ENCODE measurements around the gene GDNF.

Gene GDNF

DNA sequence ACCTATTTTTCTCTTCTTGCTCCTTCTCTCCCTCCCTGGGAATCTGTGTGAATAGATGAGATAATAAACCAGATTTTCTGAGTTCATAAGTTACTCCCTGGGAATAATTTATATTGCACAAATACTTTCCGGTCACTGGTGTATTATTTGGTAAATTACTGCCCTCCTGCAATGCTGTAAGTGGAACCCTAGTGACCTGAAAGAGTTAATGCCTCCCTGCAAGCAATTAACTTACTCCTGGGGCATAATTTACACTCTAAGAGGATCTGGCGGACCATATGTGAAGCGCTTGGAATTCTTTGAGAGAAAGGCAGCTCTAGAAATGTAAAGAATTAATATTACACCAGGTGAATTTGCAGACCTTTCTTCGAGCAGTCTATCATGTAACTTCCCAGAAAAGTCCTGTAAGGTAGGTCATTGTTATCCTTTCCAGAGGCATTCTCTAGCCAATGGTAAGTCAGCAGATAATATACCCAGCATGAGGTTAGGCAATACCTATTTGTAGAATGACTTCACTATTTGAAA lies 7.0 kb upstream of the GDNF start:
- DNase-seq, result no peak

- no peak for DNase-seq
Observed at GRCh38 chr5:37844009-37844408, 4.2 kb upstream of the GDNF start.

DNA sequence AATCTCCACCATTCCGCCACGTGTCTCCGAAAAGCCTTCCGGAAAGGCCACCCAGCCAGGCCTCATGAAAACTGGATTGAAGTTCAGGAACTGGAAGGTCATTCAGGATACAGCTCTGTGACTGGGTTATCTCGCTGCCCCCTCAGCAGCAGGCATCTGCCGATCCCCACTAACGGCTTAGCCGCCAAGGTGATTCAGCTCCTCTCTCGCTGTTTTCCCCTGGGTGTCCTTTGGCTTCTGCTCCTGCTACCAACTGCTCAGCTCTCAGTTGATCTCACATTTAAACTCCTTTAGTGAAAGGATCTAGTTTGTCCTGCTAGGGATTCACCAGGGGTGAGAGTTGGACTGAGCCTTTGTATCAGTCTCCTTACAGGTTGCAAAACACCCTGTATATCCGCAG lies 2.2 kb upstream of the GDNF start:
- no peak for DNase-seq

- no peak for DNase-seq
Observed at GRCh38 chr5:37841203-37841602, 1.4 kb upstream of the GDNF start.

GRCh38 chr5:37840053-37841034 lies 503 bp upstream of the GDNF start:
- DNase-seq, result no peak

- DNase-seq, result no peak
Observed at GRCh38 chr5:37838933-37839341, 904 bp downstream of the GDNF start.

DNA sequence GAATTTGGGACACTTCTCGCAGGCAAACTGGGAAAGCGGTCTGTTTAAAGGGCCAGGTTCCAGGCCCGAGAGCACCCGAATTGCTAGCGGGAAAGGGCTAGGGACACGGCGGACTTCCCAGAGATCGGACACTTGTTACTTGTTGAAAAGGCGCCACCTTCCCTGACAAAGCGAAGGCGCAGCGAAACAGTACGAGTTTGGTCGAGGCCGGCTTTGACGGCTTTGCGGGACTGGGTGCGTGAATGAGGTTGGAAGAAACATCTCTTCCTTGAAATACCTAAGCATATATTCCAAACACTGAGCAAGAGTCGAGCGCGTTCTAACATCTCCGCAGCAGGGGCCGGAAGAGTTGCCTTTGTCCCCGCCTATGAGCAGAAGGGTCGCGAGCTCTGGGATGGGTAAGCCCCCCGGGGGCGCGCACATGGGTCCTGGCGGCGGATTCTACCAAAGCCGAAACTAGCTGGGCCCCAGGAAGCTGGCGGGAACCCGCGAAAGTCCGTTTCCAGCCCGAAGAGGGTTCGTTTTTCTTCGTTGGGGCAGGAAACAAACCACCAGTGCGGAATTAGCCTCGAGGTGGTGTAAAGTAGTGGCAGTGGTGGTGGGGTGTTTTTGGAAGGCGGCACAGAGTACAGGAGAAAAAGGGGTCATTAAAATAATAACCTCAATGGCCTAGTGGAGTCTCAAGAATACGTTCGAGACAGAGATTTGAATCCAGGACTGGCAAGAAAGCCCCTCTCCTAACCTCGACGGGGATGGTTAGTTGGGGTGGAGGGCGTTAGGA lies 1.5 kb downstream of the GDNF start:
- DNase-seq, result no peak

GRCh38 chr5:37837414-37838032 lies 2.3 kb downstream of the GDNF start:
- no peak for DNase-seq

DNA sequence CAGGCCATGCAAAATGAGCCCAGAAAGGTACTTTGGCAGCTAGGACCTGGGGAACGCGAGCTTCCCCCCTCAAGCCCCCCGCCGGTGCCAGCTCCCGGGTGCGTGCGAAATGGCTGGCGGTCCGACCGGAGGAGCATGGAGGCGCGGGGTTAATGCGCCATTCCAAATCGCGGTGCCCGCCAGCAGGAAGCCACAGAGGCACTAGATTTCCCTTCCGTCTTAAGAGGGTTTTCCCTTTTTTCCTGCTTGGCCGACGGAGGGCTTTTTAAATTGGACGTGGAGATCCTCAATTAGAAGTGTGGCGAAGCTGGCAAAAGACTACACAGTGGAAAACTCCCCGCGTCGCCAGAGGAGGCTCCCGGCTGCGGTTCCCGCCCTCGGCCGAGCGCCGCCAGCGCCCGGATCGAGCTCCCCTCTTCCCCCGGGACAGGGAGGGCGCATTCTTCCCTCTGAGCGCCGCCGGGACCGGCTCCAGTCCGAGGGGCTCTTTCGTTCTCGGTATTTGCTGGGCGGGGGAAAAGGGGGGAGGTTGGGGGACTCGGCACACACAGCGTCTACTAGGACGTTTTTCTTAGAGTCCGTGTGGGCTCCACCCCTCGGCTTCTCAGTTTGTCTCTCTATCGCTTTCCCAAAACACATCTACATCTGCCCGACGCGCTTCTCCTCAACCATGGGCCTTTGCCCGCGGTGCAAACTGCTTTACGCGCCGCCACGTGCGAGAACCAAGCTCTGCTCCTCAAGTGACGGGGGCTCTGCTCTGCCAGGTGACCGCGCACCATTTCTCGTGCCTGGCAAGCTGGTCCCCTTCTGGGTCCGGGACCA lies 3.0 kb downstream of the GDNF start:
- DNase-seq, result no peak

- DNase-seq, result no peak
Observed at GRCh38 chr5:37836235-37836591, 3.6 kb downstream of the GDNF start.

DNA sequence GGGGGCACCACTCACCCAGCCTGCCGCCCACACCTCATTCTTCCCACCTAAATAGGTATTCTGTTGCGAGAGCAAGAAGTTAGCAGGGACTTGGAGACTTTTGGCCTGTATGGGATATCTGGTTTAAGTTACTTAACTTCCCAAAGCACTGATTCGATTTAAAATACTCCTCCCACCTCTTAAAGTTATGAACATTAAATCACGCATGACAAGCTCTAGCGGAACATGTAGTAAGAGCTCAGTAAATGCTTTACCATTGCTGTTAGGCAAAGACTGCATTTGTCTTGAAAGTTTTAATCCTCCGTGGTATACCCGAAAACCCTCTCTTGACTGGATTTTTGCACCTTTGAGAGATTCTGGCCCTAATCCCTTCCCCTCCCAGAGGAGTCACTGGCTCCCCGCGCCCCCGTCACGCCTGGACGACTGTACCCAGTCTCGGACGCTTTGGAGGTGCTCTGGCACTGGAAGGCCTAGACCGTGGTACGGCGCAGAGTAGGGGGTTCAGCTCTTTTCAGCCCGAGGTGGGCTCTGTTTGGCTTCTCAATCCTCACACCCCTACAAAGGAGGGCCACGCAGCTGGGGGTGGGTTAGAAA lies 4.4 kb downstream of the GDNF start:
- no peak for DNase-seq

DNA sequence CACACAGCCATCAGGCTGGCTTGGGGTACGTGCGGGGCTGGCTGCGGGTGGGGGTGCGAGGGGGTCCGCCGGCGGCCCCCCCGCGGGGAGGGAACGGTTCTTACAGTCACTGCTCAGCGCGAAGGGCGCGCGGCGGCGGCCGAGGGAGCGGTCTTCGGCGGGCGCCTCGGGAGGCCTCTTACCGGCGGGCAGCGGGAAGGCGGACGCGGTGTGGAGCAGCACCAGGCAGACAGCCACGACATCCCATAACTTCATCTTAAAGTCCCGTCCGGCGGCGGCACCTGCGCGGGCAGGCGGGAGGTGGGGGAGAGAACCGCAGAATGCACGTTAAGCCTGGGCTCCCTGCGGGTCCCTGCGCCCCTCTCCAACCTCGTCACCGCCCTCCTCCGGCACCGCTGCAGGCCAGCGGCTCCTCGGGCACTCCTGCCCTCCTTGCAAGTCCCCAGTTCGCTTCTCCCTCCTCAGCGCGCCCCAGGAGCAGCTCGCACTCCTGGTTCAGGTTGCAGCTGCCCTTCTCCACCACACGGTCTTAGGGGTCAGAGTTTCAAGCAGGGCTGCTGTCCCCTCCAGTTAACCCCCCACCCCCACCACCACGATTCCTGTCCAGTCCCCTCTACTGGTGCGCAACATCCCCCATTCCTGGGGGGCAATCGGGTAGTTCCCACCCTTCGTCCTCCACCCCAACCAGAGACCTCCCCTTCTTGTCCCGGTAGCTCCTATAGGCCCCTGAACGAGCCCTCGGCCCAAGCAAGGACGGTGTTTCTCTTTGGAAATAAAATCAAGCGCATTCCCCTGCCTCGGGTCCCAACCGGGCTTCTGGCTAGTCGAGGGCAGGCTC lies 5.1 kb downstream of the GDNF start:
- no peak for DNase-seq

GRCh38 chr5:37833990-37834389 lies 5.9 kb downstream of the GDNF start:
- no peak for DNase-seq

DNA sequence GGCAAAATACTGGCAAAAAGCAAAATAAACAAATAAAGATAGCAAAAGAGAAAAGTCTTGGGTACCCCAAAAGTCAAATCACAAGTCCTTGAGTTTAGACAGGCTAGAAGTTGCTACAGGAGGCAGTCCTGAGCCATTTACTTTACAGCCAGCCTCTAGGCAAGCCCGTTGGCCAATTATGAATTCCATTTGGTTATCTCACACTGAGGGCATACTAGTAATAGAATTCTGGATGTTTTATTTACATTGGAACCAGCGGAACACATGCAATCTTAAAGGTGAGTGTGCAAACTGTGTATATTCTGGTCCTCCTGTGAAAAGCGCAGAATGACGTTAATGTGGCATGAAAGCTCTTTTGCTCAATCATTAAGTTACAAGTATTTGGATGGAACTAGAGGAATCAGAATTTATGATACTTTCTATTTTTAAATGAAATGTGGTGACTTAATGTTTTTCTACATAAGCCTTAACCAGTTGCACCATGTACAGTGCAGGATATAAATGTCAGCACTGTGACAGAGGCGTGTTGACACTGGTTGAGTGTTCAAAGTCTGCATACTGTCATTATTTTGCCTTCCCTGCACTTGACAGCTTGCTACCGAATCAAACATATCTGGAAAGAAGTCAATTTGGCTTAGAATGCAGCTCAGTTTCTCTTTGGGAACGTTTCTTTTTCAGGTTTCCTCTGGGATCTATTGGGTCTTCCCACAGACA lies 7.9 kb downstream of the GDNF start:
- DNase-seq, result no peak

DNA sequence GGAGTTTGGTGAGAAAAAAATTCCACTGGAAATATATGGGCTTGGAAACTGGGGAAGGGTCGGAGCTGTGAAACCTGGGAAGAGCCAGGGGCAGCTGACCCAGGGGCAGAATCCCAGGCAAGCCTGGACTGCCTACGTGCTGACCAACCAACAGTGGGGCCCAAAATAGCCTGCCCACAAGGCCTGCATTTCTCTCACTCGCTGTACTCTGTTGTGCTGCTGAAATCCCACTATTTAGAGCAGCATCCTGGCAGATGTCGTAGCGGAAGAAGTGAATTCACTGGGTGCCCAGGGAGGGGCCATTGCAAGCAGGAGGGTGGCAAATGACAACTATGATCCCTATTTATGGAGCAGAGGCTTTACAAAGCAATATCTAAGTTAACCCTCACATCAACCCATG lies 9.5 kb downstream of the GDNF start:
- DNase-seq, result no peak

- no peak for DNase-seq
Observed at GRCh38 chr5:37825334-37825915, 14.4 kb downstream of the GDNF start.

DNA sequence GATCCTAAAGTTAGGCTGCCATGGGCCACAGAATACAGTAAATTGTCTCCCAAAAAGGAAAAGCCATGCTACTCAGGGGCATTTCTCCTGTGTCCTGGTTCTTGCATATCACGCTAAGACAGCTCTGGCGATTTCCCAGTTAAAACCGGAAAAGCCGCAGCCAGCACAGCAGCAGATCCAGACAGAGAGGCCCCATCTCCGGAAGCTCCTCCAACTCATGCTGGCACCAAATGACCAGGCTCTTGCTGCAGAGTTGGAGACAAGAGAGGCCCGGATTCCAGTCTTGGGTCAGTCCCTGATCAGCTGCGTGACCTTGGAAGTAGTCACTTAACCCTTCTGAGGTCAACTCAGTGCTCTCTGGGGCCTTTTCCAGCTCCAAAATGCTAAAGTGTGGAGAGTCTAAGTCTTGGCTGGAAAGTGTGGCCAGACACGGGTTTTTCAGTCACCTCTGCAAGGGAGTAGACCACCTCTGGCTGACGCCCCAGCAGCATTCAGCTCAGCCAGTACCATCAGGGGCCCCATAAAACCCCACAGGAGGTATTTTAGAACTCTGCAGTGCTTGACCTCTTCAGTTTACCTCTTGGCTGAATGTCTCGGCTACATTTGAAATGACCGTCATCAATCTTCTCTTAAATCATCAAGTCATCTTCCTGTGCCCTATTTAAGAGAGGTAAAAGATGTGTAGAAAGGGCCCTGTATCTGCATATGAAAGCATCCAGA lies 16.2 kb downstream of the GDNF start:
- DNase-seq, result no peak

DNA sequence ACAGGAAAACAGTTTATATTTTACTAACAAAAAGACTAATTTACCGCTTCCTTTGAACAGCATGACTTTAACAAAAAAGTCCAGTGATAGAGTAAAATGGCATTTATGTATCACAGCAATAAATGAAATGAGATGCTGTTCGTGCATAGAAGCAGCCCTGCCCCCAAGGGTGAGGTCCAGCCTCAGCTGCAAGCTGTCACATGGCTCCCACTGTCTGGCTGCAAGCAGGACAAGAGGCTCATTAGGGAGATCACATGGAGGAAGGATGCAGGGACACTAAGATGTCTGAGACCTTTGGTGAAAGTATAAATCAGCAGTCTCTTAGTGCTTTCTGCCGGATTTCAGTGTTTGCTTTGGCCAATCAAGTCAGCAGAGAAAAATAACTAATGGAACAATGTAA lies 23.0 kb downstream of the GDNF start:
- DNase-seq, result no peak

DNA sequence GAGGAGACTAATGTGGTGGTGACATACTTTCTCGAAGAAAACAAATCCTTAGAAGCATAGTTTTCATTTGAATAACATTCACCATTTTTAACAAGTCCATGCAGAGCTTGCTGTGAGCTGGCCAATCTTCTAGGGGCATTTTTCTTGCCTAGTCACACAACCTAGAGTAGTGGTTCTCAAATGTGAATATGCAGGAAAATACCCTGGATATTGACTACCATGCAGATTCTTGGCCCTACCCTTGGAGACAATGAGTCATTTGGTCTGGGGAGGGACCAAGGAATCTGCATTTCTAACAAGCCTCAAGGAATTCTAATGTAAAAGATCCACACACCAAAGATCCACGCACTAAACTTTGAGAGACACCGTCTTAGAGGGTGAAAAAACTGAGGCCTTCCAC lies 23.5 kb downstream of the GDNF start:
- no peak for DNase-seq
